Measurements from ENCODE around the gene POLDIP2. TPM values are rescaled to one million over a fixed set of nuclear protein-coding genes. Genes with fewer than 3 reads are reported as not detected.
A peak's percentile ranks its signal among the peaks of the same experiment; 100 is the strongest.

Gene POLDIP2
- total RNA-seq, 1 donor from 2014 or later, result 45.9 TPM

- Histone ChIP-seq H3K36me3 (peaks cover 0 to 36% of the 10 kb centered on the region in 2 donors), H3K4me1 (no peaks in the 10 kb centered on the region), H3K9me3 (no peaks in the 10 kb centered on the region), H3K27me3 (no peaks in the 10 kb centered on the region), H3K27ac (no peak overlapping the region), H3K4me3 (no peak overlapping the region)
- peak in 1 of 2 donors; percentile 8 for DNase-seq (ENCODE audit: extremely low spot score in 2 of 2)
- no peak for TF ChIP-seq CTCF (IDR thresholded peaks at IDR 0.05)
- TF ChIP-seq POLR2A (IDR thresholded peaks at IDR 0.05), result no peak
- TF ChIP-seq POLR2AphosphoS5 (IDR thresholded peaks at IDR 0.05; ENCODE audit: insufficient read depth in 1 of 2, low read depth in 1 of 2), result no peak
- intact Hi-C loops (cut with DNase I), result no loop called here
These were observed 29.6 kb downstream of the POLDIP2 start for GRCh38 chr17:28327709-28328108.

- DNase-seq (ENCODE audit: extremely low spot score in 2 of 2), result peak; percentile 40 to 46
- Histone ChIP-seq H3K4me1 (no peaks in the 10 kb centered on the region), H3K9me3 (no peaks in the 10 kb centered on the region), H3K4me3 (no peak overlapping the region), H3K36me3 (peaks cover 0 to 36% of the 10 kb centered on the region in 2 donors), H3K27me3 (no peaks in the 10 kb centered on the region), H3K27ac (no peak overlapping the region)
- intact Hi-C loops (cut with DNase I), result no loop called here
- TF ChIP-seq POLR2AphosphoS5 (IDR thresholded peaks at IDR 0.05; ENCODE audit: insufficient read depth in 1 of 2, low read depth in 1 of 2), result peak in 1 of 2 donors; percentile 17
- TF ChIP-seq POLR2A (IDR thresholded peaks at IDR 0.05), result no peak
- no peak for TF ChIP-seq CTCF (IDR thresholded peaks at IDR 0.05)
These were observed 30.2 kb downstream of the POLDIP2 start for GRCh38 chr17:28327031-28327607.

GRCh38 chr17:28326114-28326513, 31.2 kb downstream of the POLDIP2 start:
- Histone ChIP-seq H3K4me1 (no peaks in the 10 kb centered on the region), H3K4me3 (no peak overlapping the region), H3K9me3 (no peaks in the 10 kb centered on the region), H3K27ac (no peak overlapping the region), H3K27me3 (no peaks in the 10 kb centered on the region), H3K36me3 (peaks cover 0 to 27% of the 10 kb centered on the region in 2 donors)
- TF ChIP-seq POLR2AphosphoS5 (IDR thresholded peaks at IDR 0.05; ENCODE audit: insufficient read depth in 1 of 2, low read depth in 1 of 2) (no peak), CTCF (IDR thresholded peaks at IDR 0.05) (no peak), POLR2A (IDR thresholded peaks at IDR 0.05) (no peak)
- intact Hi-C loops (cut with DNase I), result no loop called here
- peak; percentile 28 to 49 for DNase-seq (ENCODE audit: extremely low spot score in 2 of 2)

GRCh38 chr17:28325211-28325610, 32.1 kb downstream of the POLDIP2 start:
- Histone ChIP-seq H3K27ac (no peak overlapping the region), H3K9me3 (no peaks in the 10 kb centered on the region), H3K4me3 (no peak overlapping the region), H3K27me3 (no peaks in the 10 kb centered on the region), H3K4me1 (peaks cover 1% of the 10 kb centered on the region), H3K36me3 (peaks cover 0 to 20% of the 10 kb centered on the region in 2 donors)
- intact Hi-C loops (cut with DNase I), result no loop called here
- TF ChIP-seq POLR2A (IDR thresholded peaks at IDR 0.05), result no peak
- TF ChIP-seq POLR2AphosphoS5 (IDR thresholded peaks at IDR 0.05; ENCODE audit: insufficient read depth in 1 of 2, low read depth in 1 of 2), result no peak
- no peak for TF ChIP-seq CTCF (IDR thresholded peaks at IDR 0.05)
- DNase-seq (ENCODE audit: extremely low spot score in 2 of 2), result peak in 1 of 2 donors; percentile 42

GRCh38 chr17:28324781-28325180, 32.5 kb downstream of the POLDIP2 start:
- Histone ChIP-seq H3K9me3 (no peaks in the 10 kb centered on the region), H3K4me1 (peaks cover 6% of the 10 kb centered on the region), H3K4me3 (no peak overlapping the region), H3K27ac (no peak overlapping the region), H3K36me3 (peaks cover 0 to 20% of the 10 kb centered on the region in 2 donors), H3K27me3 (no peaks in the 10 kb centered on the region)
- TF ChIP-seq CTCF (IDR thresholded peaks at IDR 0.05) (no peak), POLR2A (IDR thresholded peaks at IDR 0.05) (no peak), POLR2AphosphoS5 (IDR thresholded peaks at IDR 0.05; ENCODE audit: insufficient read depth in 1 of 2, low read depth in 1 of 2) (no peak)
- DNase-seq (ENCODE audit: extremely low spot score in 2 of 2), result no peak
- intact Hi-C loops (cut with DNase I), result no loop called here

Measured in vagina (tissue), 2 donors.